ENCODE results near the gene PPP1CB.

PPP1CB gene

DNA sequence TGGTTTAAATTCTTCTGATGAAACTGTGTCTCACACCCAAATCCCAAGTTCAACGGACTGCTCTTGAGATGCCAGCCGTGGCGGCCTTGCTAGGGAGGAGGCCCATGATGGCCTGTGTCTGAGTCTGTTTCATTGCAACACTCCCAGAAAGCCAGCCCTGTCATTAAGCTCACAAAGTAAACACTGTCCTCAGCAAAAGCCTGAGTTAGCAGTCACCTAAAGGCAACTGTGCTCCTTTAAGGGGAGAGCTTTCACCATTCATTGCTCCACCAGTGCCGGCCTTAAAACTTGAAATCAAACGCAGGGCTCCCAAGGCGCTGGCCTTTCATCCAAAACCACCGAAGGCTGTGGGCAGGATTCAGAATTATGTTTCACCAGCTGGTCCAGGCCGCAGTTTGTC is 42.5 kb upstream of the PPP1CB start:
- Histone ChIP-seq H3K79me2 (ENCODE audit: low read length) (no peaks in the 10 kb centered on the region), H3K9me3 (replicated peaks; ENCODE audit: insufficient read depth, low read length) (no peaks in the 10 kb centered on the region), H3K27ac (ENCODE audit: low read length) (no peak overlapping the region), H3K4me1 (ENCODE audit: low read length) (no peaks in the 10 kb centered on the region), H4K20me1 (ENCODE audit: insufficient read depth, low read length) (no peaks in the 10 kb centered on the region), H3K4me2 (ENCODE audit: low read depth, low read length) (no peak overlapping the region), H3K27me3 (replicated peaks; ENCODE audit: insufficient read depth, low read length) (no peaks in the 10 kb centered on the region), H3F3A (ENCODE audit: insufficient read depth, low read length) (no peaks in the 10 kb centered on the region), H3K9me2 (replicated peaks; ENCODE audit: insufficient read depth, low read length) (no peaks in the 10 kb centered on the region), H3K9ac (ENCODE audit: low read length) (no peak overlapping the region), H3K36me3 (replicated peaks; ENCODE audit: insufficient read depth, low read length) (no peaks in the 10 kb centered on the region), H3K4me3 (ENCODE audit: low read length) (no peak overlapping the region), H2AFZ (ENCODE audit: low read length) (no peak overlapping the region)
- TF ChIP-seq, protein P1, sequence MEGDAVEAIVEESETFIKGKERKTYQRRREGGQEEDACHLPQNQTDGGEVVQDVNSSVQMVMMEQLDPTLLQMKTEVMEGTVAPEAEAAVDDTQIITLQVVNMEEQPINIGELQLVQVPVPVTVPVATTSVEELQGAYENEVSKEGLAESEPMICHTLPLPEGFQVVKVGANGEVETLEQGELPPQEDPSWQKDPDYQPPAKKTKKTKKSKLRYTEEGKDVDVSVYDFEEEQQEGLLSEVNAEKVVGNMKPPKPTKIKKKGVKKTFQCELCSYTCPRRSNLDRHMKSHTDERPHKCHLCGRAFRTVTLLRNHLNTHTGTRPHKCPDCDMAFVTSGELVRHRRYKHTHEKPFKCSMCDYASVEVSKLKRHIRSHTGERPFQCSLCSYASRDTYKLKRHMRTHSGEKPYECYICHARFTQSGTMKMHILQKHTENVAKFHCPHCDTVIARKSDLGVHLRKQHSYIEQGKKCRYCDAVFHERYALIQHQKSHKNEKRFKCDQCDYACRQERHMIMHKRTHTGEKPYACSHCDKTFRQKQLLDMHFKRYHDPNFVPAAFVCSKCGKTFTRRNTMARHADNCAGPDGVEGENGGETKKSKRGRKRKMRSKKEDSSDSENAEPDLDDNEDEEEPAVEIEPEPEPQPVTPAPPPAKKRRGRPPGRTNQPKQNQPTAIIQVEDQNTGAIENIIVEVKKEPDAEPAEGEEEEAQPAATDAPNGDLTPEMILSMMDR (IDR thresholded peaks at IDR 0.05; ENCODE audit: low read length): no peak
- TF ChIP-seq EZH2phosphoT487 (IDR thresholded peaks at IDR 0.05; ENCODE audit: low read length): no peak
- no peak for TF ChIP-seq EZH2 (optimal IDR thresholded peaks at IDR 0.05; ENCODE audit: low read depth, low read length)
- DNase-seq: no peak

DNA sequence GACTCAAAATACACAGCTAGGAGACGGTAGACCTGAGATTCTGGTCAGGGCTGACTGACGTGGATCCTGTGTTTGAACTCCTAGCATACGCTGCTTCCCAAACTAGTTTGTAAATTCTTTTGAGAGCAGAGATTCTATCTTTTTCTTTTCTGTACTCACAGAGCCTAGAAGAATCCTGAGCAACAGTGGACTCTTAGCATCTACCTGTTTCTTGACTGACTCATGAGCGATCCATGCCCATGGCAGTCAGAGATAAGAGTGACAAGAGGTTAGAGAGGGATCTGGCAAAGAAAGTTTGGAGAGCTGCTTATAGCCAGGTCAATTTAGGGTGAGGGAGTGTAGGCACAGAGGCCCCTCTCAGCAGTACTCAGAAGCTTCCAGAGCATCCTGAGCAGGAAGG is 41.1 kb upstream of the PPP1CB start:
- H4K20me1 ChIP-seq (ENCODE audit: insufficient read depth, low read length): no peaks in the 10 kb centered on the region
- no peak overlapping the region for H3K9ac ChIP-seq (ENCODE audit: low read length)
- TF ChIP-seq, protein P1 (IDR thresholded peaks at IDR 0.05; ENCODE audit: low read length): no peak
- TF ChIP-seq EZH2 (optimal IDR thresholded peaks at IDR 0.05; ENCODE audit: low read depth, low read length): no peak
- no peak for TF ChIP-seq EZH2phosphoT487 (IDR thresholded peaks at IDR 0.05; ENCODE audit: low read length)
- H3K27ac ChIP-seq (ENCODE audit: low read length): no peak overlapping the region
- no peak overlapping the region for H3K4me2 ChIP-seq (ENCODE audit: low read depth, low read length)
- H3K36me3 ChIP-seq (replicated peaks; ENCODE audit: insufficient read depth, low read length): no peaks in the 10 kb centered on the region
- H3K27me3 ChIP-seq (replicated peaks; ENCODE audit: insufficient read depth, low read length): no peaks in the 10 kb centered on the region
- H3K79me2 ChIP-seq (ENCODE audit: low read length): no peaks in the 10 kb centered on the region
- no peaks in the 10 kb centered on the region for H3F3A ChIP-seq (ENCODE audit: insufficient read depth, low read length)
- no peaks in the 10 kb centered on the region for H3K9me3 ChIP-seq (replicated peaks; ENCODE audit: insufficient read depth, low read length)
- H3K9me2 ChIP-seq (replicated peaks; ENCODE audit: insufficient read depth, low read length): no peaks in the 10 kb centered on the region
- no peak overlapping the region for H2AFZ ChIP-seq (ENCODE audit: low read length)
- no peak overlapping the region for H3K4me3 ChIP-seq (ENCODE audit: low read length)
- H3K4me1 ChIP-seq (ENCODE audit: low read length): no peaks in the 10 kb centered on the region
- no peak for DNase-seq

DNA sequence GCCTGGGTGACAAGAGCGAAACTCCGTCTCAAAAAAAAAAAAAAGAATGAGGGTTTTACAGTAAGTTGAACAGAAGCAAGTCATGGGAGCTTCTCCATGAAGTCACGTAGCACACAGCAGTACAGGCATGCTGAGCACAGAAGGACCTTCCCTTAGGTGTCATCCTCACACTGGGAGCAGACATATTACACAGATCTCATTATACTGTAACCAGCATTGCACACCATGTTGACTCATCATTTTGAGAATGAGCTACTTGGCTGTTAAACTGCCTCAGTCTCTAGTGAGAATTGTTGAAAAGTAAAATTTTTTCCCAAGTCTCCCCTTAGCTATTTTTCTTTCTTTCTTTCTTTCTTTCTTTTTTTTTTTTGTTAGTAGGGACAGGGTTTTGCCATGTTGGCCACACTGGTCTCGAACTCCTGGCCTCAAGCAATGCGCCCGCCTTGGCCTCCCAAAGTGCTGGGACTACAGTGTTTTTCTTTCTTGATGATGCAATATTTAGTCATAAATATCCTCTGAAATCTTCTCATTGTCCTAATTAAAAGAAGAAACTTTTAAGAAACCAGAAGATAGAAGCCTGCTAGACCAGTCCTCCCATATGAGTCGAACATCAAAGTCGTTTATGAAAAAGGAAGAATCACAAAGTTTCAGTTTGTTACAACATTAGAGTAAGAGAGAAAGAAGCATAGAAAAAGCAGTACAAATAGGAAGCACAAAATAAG is 37.9 kb upstream of the PPP1CB start:
- DNase-seq: no peak
- H3K9me3 ChIP-seq (replicated peaks; ENCODE audit: insufficient read depth, low read length): no peaks in the 10 kb centered on the region
- H3K36me3 ChIP-seq (replicated peaks; ENCODE audit: insufficient read depth, low read length): no peaks in the 10 kb centered on the region
- no peak overlapping the region for H3K4me3 ChIP-seq (ENCODE audit: low read length)
- H3K9me2 ChIP-seq (replicated peaks; ENCODE audit: insufficient read depth, low read length): no peaks in the 10 kb centered on the region
- H3K4me1 ChIP-seq (ENCODE audit: low read length): no peaks in the 10 kb centered on the region
- H3K4me2 ChIP-seq (ENCODE audit: low read depth, low read length): no peak overlapping the region
- TF ChIP-seq EZH2 (optimal IDR thresholded peaks at IDR 0.05; ENCODE audit: low read depth, low read length) (no peak), EZH2phosphoT487 (IDR thresholded peaks at IDR 0.05; ENCODE audit: low read length) (no peak)
- TF ChIP-seq, protein P1 (IDR thresholded peaks at IDR 0.05; ENCODE audit: low read length): no peak
- H3K9ac ChIP-seq (ENCODE audit: low read length): no peak overlapping the region
- no peaks in the 10 kb centered on the region for H3K79me2 ChIP-seq (ENCODE audit: low read length)
- no peaks in the 10 kb centered on the region for H3F3A ChIP-seq (ENCODE audit: insufficient read depth, low read length)
- no peak overlapping the region for H3K27ac ChIP-seq (ENCODE audit: low read length)
- H2AFZ ChIP-seq (ENCODE audit: low read length): no peak overlapping the region
- no peaks in the 10 kb centered on the region for H3K27me3 ChIP-seq (replicated peaks; ENCODE audit: insufficient read depth, low read length)
- H4K20me1 ChIP-seq (ENCODE audit: insufficient read depth, low read length): no peaks in the 10 kb centered on the region
